Neural cell (in vitro differentiated cells): ENCODE results near the gene KCNIP4.

ENCODE experiments used
- EP300 ChIP-seq: fragments of 450-650 bp; conservative IDR thresholded peaks from 2 replicates; pipeline ENCODE4 v1.6.1; 2014; ENCODE audit warnings: antibody characterized with exemption, mild to moderate bottlenecking, moderate library complexity; ENCODE audit not compliant: poor library complexity, severe bottlenecking
- EZH2 ChIP-seq: fragments of 200-600, 300-800 bp; shearing (Covaris generic), sonication (generic); IDR thresholded peaks from 2 replicates; pipeline ENCODE4 v1.6.1; 2014; ENCODE audit warnings: antibody characterized with exemption, low read length, borderline replicate concordance, mild to moderate bottlenecking; ENCODE audit not compliant: insufficient read depth, poor library complexity, severe bottlenecking
- MXI1 ChIP-seq: fragments of 450-650 bp; conservative IDR thresholded peaks from 2 replicates; pipeline ENCODE4 v1.6.1; 2014; ENCODE audit warnings: antibody characterized with exemption, mild to moderate bottlenecking; ENCODE audit not compliant: poor library complexity, severe bottlenecking
- POLR2AphosphoS5 ChIP-seq: IDR thresholded peaks from 2 replicates; pipeline ENCODE4 v1.6.1; 2012
- RAD21 ChIP-seq: fragments of 450-650 bp; conservative IDR thresholded peaks from 2 replicates; pipeline ENCODE4 v1.6.1; 2014; ENCODE audit warnings: antibody characterized with exemption, mild to moderate bottlenecking, moderate library complexity
- REST ChIP-seq: IDR thresholded peaks from 2 replicates; pipeline ENCODE4 v1.6.1; 2012; ENCODE audit warnings: borderline replicate concordance
- SMC3 ChIP-seq: fragments of 450-650 bp; conservative IDR thresholded peaks from 2 replicates; pipeline ENCODE4 v1.6.1; 2014; ENCODE audit warnings: antibody characterized with exemption, mild to moderate bottlenecking, moderate library complexity; ENCODE audit not compliant: poor library complexity
- TAF1 ChIP-seq: IDR thresholded peaks from 2 replicates; pipeline ENCODE4 v1.6.1; 2012; ENCODE audit warnings: low read depth
- TF ChIP-seq, protein P1 (sequence below): fragments of 450-650 bp; IDR thresholded peaks from 2 replicates; pipeline ENCODE4 v1.5.1; 2014; ENCODE audit warnings: antibody characterized with exemption, mild to moderate bottlenecking, moderate library complexity; ENCODE audit not compliant: poor library complexity, severe bottlenecking

- TF ChIP-seq, protein P1, sequence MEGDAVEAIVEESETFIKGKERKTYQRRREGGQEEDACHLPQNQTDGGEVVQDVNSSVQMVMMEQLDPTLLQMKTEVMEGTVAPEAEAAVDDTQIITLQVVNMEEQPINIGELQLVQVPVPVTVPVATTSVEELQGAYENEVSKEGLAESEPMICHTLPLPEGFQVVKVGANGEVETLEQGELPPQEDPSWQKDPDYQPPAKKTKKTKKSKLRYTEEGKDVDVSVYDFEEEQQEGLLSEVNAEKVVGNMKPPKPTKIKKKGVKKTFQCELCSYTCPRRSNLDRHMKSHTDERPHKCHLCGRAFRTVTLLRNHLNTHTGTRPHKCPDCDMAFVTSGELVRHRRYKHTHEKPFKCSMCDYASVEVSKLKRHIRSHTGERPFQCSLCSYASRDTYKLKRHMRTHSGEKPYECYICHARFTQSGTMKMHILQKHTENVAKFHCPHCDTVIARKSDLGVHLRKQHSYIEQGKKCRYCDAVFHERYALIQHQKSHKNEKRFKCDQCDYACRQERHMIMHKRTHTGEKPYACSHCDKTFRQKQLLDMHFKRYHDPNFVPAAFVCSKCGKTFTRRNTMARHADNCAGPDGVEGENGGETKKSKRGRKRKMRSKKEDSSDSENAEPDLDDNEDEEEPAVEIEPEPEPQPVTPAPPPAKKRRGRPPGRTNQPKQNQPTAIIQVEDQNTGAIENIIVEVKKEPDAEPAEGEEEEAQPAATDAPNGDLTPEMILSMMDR, result no peak
- TF ChIP-seq POLR2AphosphoS5, result no peak
- TF ChIP-seq EZH2, result no peak
- no peak for TF ChIP-seq RAD21
- TF ChIP-seq TAF1, result no peak
- no peak for TF ChIP-seq REST
- no peak for TF ChIP-seq MXI1
- TF ChIP-seq EP300, result no peak
- TF ChIP-seq SMC3, result no peak
Observed at GRCh38 chr4:20904966-20905365, 1043.6 kb downstream of the KCNIP4 start.
